ENCODE measurements around the gene MAST4.

Gene MAST4

GRCh38 chr5:67058998-67059743, 463.0 kb downstream of the MAST4 start:
- no peak for DNase-seq

GRCh38 chr5:67059744-67060490, 463.7 kb downstream of the MAST4 start:
- no peak for DNase-seq

- DNase-seq = no peak
These were observed 465.3 kb downstream of the MAST4 start for GRCh38 chr5:67061511-67061910.

GRCh38 chr5:67063055-67063454, 466.9 kb downstream of the MAST4 start:
- DNase-seq = no peak

GRCh38 chr5:67063791-67064190, 467.6 kb downstream of the MAST4 start:
- DNase-seq = no peak

GRCh38 chr5:67065237-67065636, 469.0 kb downstream of the MAST4 start:
- DNase-seq = no peak

- no peak for DNase-seq
These were observed 469.5 kb downstream of the MAST4 start for GRCh38 chr5:67065696-67066095.

- DNase-seq = no peak
These were observed 470.6 kb downstream of the MAST4 start for GRCh38 chr5:67066815-67067214.

- DNase-seq = no peak
These were observed 477.0 kb downstream of the MAST4 start for GRCh38 chr5:67073045-67073680.

GRCh38 chr5:67077296-67077695, 481.1 kb downstream of the MAST4 start:
- DNase-seq = no peak

- no peak for DNase-seq
These were observed 485.1 kb downstream of the MAST4 start for GRCh38 chr5:67081261-67081660.

GRCh38 chr5:67082941-67083340, 486.7 kb downstream of the MAST4 start:
- DNase-seq = no peak

- DNase-seq = no peak
These were observed 489.4 kb downstream of the MAST4 start for GRCh38 chr5:67085616-67086015.

- DNase-seq = no peak
These were observed 493.1 kb downstream of the MAST4 start for GRCh38 chr5:67089200-67089725.

GRCh38 chr5:67090040-67090439, 493.8 kb downstream of the MAST4 start:
- no peak for DNase-seq

GRCh38 chr5:67090593-67090992, 494.4 kb downstream of the MAST4 start:
- DNase-seq = no peak

- DNase-seq = no peak
These were observed 496.3 kb downstream of the MAST4 start for GRCh38 chr5:67092535-67092934.

- DNase-seq = no peak
These were observed 497.1 kb downstream of the MAST4 start for GRCh38 chr5:67093279-67093678.

- DNase-seq = no peak
These were observed 498.5 kb downstream of the MAST4 start for GRCh38 chr5:67094476-67095300.

- no peak for DNase-seq
These were observed 499.4 kb downstream of the MAST4 start for GRCh38 chr5:67095346-67096171.

GRCh38 chr5:67098656-67099055, 502.5 kb downstream of the MAST4 start:
- no peak for DNase-seq

- no peak for DNase-seq
These were observed 504.1 kb downstream of the MAST4 start for GRCh38 chr5:67100301-67100700.
